ENCODE results near the gene PTGDR2. TPM values are rescaled to one million over a fixed set of nuclear protein-coding genes. Genes with fewer than 3 reads are reported as not detected.

The PTGDR2 gene
- total RNA-seq, 4 donors from 2014 or later = 0.31 to 2.7 (median 0.85) TPM; not detected in 1

DNA sequence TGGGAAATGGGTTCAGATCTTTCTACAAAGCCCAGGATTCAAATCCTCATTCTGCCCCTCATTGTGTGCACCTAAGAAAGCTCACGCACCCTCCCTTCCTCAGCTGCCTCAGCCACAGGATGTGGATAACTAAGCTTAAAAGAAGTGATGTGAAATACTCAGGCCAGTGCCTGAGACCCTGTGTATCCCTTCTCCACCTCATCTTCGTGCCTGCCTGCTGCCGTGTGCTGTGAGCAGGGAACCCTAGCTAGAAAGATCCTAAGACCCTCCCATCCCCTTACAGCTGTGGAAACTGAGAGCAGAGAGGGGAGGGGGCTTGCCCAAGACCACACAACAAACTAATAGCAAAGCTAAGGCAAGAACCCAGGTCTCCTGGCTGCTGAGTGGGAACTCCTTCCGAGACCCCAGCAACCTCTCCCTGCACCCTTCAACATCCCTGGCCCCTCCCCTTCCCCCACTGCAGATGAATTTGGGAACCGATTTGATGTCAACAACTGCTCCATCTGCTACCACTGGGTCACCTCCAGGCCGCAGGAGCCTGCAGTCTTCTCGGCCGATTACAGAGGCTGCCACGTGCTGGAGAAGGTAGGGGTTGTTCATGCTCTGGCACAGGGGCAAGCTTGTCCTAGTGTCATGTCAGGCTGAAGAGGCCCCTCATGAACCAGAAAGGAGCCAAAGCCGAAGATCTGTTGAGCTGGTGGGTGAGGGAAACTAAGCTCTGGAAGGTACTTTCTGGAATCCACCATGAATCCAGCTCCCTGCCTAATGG lies 13.1 kb upstream of the PTGDR2 start:
- Histone ChIP-seq H3K27me3 (no peaks in the 10 kb centered on the region), H3K4me1 (peaks cover 7 to 24% (median 8%) of the 10 kb centered on the region in 3 donors), H3K36me3 (no peaks in the 10 kb centered on the region), H3K4me3 (no peak overlapping the region), H3K27ac (no peak overlapping the region), H3K9me3 (no peaks in the 10 kb centered on the region)
- WGBS, 2 donors = 80 to 89% methylated on average over 2 to 8 of the region's 10 CpGs
- DNase-seq = no peak
- TF ChIP-seq, protein P1, sequence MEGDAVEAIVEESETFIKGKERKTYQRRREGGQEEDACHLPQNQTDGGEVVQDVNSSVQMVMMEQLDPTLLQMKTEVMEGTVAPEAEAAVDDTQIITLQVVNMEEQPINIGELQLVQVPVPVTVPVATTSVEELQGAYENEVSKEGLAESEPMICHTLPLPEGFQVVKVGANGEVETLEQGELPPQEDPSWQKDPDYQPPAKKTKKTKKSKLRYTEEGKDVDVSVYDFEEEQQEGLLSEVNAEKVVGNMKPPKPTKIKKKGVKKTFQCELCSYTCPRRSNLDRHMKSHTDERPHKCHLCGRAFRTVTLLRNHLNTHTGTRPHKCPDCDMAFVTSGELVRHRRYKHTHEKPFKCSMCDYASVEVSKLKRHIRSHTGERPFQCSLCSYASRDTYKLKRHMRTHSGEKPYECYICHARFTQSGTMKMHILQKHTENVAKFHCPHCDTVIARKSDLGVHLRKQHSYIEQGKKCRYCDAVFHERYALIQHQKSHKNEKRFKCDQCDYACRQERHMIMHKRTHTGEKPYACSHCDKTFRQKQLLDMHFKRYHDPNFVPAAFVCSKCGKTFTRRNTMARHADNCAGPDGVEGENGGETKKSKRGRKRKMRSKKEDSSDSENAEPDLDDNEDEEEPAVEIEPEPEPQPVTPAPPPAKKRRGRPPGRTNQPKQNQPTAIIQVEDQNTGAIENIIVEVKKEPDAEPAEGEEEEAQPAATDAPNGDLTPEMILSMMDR (IDR thresholded peaks at IDR 0.05) = no peak
- TF ChIP-seq POLR2A (IDR thresholded peaks at IDR 0.05) = no peak
- intact Hi-C loops (cut with DNase I) = no loop called here

DNA sequence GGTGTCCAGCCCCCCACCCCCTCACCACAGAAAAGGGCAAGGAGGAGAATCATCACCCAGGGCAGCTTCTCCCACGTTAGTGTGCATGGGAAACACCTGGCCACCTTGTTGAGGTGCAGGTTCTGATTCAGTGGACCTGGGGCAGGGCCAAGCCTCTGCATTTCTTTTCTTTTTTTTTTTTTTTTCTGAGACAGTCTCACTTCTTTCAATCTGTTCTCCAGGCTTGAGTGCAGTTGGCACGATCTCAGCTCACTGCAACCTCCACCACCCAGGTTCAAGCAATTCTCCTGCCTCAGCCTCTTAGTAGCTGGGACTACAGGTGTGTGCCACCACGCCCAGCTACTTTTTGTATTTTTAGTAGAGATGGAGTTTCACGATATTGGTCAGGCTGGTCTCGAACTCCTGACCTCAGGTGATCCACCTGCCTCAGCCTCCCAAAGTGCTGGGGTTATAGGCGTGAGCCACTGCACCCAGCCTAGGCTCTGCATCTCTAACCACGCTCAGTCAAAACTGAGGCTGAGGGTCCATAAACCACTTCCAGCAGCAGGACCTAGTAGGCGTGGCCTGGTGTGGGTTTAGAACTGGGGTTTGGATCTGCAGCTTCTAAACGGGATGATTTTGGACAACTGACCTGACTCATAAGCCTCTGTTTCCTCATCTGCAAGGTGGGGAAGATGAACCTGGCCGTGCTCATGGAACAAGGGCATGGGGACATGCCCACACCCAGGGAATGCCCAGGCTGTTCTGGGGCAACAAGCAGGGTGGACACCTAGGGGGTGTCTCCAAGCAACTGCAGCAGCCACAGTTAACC lies 12.3 kb upstream of the PTGDR2 start:
- no peak for DNase-seq
- Histone ChIP-seq H3K27me3 (no peaks in the 10 kb centered on the region), H3K36me3 (no peaks in the 10 kb centered on the region), H3K27ac (no peak overlapping the region), H3K4me1 (peaks cover 7 to 21% (median 8%) of the 10 kb centered on the region in 3 donors), H3K9me3 (no peaks in the 10 kb centered on the region), H3K4me3 (no peak overlapping the region)
- WGBS, 2 donors = 73 to 88% methylated on average over 9 of the region's 10 CpGs
- no peak for TF ChIP-seq POLR2A (IDR thresholded peaks at IDR 0.05)
- TF ChIP-seq, protein P1 (IDR thresholded peaks at IDR 0.05) = no peak
- intact Hi-C loops (cut with DNase I) = no loop called here

DNA sequence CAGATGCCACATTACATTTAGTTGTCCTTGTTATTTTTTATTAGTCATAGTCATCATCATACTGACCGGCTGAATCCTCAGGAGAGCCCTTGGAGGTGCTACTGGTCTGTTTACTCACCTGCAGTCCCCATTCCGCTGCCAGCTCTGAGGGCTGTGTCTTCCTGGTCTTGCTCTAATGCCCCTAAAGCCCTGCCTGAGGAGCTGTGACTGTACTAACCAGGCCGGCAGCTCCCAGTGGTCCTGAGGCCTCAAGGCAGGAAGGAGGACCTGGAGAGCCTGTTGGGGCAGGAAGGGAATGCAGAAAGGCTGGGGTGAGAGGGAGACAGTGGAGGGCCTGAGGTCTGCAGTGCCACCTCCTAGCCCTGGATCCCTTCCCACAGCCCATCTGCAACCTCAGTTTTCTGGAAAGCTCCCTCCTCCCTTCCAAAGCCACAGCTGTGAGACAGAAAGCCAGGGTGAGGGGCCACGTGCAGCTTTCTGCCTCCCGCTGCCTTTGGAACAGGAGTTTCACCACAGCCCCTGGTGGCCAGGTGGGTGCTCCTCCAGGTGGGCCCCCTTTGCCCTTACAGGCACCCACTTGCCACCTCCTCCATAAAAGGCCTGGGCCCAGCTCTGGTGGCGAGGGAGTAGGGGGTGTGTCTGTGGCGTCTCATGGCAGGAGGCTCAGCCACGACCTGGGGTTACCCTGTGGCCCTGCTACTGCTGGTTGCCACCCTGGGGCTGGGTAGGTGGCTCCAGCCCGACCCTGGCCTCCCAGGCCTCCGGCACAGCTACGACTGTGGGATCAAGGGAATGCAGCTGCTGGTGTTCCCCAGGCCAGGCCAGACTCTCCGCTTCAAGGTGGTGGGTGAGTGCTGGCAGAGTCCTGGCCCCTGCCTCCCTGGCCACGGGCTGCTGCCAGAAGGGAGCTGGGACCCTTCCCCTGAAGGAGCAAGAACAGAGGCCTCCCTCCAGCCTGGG lies 11.4 kb upstream of the PTGDR2 start, which contains the start of gene ZP1:
Gene ZP1 (plus strand): TSS at position 632 of the 960 bp plus-strand sequence. CDS start 20 bp downstream, at position 652.
- no peak for DNase-seq
- Histone ChIP-seq H3K4me3 (no peak within 1 kb of the TSS), H3K4me1 (peaks cover 6 to 12% (median 7%) of the 10 kb centered on the region in 3 donors), H3K9me3 (no peaks in the 10 kb centered on the region), H3K27ac (no peak within 1 kb of the TSS), H3K27me3 (no peaks in the 10 kb centered on the region), H3K36me3 (no peaks in the 10 kb centered on the region)
- intact Hi-C loops (cut with DNase I) = no loop called here
- TF ChIP-seq POLR2A (IDR thresholded peaks at IDR 0.05) = no peak
- TF ChIP-seq, protein P1 (IDR thresholded peaks at IDR 0.05) = no peak
- 57 to 85% methylated on average over 4 of the region's 13 CpGs for WGBS, 2 donors

DNA sequence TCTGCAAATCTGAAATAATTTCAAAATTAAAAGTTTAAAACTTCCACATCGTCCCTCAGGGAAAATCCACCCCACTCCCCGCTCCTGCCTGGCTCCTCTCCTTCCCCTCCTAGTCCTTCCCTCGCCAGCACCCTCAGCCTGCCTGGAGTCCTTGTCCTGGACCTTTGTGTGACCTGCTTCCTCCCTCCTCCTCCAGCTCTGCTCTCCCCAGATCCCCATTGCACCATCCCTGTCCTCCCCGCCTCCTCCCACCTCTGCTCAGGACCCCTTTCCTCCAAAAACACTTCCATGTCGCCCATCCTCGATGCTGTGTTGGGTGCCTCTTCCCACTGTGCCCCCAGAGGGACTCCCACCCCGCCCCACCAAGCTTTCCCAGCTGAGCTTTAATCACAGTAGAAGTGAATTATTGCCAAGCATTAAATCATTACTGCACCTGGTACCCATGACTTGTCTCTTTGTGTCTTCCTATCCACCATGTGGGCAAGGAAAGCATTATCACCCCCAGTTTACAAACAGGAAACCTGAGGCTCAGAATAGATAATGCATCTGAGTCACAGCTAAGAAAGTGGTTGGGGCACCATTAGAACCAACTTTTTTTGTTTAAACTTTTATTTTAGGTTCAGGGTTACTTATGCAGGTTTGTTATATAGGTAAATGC lies 9.2 kb upstream of the PTGDR2 start:
- Histone ChIP-seq H3K9me3 (no peaks in the 10 kb centered on the region), H3K27ac (no peak overlapping the region), H3K27me3 (no peaks in the 10 kb centered on the region), H3K4me3 (no peak overlapping the region), H3K36me3 (no peaks in the 10 kb centered on the region), H3K4me1 (no peaks in the 10 kb centered on the region)
- DNase-seq = no peak
- intact Hi-C loops (cut with DNase I) = no loop called here
- WGBS, 2 donors = 73 to 75% methylated on average over 7 of the region's 7 CpGs
- no peak for TF ChIP-seq POLR2A (IDR thresholded peaks at IDR 0.05)
- TF ChIP-seq, protein P1 (IDR thresholded peaks at IDR 0.05) = no peak

All from esophagus squamous epithelium (tissue), 5 donors.